GM21528 (cell line): ENCODE results near the gene EBF4.
A peak's percentile ranks its signal among the peaks of the same experiment; 100 is the strongest.

Experiments used
- ATAC-seq: cut with Tn5 transposase; IDR thresholded peaks from one replicate; pipeline ENCODE4 v1.9.1; 2021; ENCODE audit warnings: mild to moderate bottlenecking, moderate library complexity; ENCODE audit not compliant: unreplicated experiment, low FRiP score

The EBF4 gene

DNA sequence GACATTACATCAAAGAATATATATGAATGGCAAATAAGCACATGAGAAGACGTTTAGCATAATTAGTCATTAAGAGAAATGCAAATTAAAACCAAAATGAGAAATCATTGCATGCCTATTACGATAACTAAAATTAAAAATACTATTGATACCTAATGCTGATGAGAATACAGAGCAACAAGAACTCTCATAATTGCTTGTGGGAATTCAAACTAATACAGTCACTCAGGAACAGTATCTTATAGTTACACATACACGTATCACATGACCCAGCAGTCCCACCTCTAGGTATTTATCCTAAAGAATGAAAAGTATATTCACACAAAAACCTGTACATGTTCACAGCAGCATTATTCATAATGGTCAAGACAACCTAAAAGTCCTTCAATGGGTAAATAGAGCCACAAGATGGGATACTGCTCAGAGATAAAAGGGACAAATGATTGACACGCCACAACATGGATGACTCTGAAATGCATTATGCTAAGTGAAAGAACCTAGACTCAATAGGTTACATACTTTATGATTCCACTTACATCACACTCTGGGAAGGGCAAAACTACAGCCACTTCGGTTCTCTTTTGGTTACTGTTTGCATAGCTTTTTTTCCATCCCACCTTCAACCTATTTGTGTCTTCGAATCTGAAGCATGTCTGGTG, 91.5 kb downstream of the EBF4 start:
- ATAC-seq = no peak

DNA sequence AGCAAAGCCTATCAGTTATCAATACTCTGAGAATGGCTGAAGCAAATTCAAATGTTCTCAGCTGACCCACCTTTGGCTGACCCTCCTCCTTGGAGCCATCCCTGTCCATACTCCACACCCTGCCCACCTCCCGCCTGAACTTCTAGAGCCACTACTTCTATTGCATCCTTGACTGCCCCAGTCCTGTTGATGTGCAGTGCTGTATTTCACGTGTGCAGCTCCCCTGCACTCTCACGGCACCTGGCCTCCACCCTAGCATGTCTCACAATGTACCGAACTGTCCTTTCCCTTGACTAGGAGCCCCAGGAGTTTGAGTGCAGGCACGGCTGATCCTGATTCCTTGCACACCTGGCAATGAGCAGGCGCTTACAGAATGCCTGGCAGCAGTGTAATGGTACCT, 100.9 kb downstream of the EBF4 start:
- no peak for ATAC-seq

DNA sequence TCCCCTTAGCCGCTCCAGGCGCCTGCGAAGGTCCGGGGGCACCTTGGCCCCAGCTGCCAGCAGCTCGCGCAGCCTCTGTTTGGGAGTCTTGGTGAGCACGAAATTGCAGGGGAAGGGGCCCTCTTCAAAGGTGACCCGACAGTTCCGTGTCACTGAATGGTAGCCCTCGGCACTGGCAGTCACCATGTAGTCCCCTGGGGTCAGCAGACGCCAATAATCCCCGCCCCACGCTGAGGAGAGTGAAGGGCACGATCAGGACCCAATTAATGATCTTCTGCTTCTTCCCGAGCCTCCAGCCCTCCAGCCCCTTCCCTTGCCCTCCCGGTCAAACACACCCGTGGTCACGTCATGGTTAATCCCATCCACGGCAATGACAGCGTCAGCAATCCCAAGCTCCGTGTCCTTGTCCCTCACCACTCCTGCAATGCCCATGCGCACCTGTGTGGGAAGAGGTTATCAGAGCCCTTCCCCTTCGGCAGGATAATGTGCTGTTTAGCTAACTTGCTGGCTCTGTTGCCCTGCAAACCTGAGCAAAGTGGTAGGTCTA, 101.7 kb downstream of the EBF4 start:
- ATAC-seq = no peak

DNA sequence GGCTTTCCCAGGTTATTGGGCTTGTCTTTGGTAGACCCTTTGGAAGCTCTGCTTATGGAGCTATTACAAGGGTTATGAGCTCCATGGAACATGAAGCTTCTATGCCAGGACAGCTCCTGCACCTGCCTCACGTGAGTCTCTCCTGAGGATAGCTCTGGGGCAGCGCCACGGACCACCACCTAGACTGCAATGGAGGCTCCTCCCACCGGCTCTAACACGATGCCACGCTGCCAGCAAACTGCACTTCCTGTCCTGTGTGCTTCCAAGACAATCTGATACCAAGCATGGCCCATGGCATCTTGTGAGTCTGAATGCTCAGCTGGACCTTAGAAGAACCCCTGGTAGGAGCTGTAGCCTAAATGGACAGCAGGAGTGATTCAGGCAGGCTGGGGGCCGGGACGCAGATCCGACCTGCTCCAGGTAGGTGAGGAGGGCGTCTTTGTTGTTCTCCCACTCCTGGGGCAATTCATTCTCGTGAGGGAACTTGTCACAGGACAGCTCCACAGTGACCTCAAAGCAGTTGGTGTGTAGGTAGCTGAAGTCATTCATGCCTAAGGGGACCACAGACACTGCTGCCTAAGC, 102.4 kb downstream of the EBF4 start:
- no peak for ATAC-seq

DNA sequence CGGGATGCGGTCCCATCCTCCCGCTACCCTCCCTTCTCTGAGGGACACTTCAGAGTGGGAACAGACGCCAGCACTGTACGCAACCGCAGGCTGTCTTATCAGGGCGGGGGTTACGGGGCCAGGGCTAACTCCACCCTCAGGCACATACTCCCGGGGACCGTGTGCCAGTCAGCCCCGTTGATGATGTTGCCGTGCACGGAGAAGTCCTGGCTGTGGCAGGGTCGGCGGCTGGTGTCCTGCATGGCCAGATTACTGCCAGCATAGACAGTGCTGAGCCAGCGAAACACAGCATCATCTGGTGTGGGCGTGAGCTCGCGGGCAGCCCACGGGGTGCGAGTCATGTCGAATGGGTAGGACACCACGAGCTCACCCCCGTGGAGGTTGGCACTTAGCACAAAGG, 102.9 kb downstream of the EBF4 start:
- ATAC-seq = no peak

DNA sequence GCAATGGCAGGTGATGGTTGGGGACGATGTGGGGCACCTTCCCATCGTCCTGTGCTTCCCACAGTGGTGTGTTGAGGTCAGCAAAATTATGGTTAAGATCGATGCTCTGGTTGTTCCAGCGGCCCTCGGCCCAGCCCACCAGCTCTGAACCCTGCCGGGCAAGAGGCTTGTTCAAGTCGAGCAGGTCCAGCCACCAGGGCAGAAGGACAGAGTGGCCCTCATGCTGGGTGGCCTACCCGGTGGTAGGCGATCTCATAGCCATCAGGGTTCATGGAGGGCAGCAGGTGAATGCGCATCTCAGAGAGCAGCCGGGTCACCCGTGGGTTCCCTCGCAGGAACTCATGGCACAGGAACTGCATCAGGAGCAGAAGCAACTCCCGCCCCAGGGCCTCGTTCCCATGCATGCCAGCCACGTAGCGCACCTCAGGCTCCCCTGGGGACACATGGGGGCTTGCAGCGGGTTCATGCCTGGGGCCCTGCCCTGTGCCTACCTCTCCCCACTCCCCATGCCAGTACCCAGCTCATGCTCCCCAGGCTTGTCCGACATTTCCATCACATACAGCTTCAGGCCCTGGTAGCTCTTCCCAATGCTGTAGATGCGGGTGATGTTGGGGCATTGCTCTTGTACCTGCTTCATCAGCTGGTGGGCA, 103.6 kb downstream of the EBF4 start:
- no peak for ATAC-seq

DNA sequence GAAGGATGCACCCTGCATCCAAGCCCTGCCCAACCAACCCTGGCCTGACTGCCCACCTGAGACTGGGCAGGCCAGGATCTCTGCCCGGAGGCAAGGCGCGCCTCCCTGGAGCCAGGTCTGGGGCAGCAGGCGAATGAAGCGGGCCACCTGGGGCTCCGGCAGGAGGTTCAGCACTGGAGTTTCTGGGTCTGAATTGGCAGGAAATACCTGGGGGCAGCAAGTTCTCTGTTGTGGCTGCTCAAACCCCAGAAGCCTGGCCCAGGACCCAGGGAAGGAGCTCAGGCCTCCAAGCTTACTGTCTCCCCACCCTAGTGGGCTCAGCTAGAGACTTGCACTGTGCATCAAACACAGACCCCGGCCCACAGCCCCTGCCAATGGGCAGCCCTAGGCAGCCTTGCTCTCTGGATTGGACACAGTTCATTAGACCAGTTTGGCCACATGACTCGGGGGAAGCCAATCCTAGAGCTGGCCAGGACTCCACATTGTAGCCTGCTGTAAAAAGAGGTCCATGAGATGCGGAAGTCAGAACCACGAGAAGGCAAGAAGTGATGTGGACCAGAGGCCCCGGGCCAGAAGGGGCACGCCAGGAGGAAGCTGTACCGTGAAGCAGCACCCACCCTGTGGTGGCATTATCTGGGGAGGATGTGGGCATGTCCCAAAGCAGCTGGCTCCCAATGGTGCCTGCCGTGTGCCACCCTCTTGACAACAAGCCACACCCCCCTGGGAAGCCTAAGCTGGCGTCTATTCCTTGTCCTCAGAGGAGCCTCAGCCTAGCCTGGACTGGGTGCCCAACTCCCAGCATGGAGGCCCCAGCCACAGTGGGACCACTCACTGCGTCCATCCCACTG, 104.8 kb downstream of the EBF4 start:
- no peak for ATAC-seq

DNA sequence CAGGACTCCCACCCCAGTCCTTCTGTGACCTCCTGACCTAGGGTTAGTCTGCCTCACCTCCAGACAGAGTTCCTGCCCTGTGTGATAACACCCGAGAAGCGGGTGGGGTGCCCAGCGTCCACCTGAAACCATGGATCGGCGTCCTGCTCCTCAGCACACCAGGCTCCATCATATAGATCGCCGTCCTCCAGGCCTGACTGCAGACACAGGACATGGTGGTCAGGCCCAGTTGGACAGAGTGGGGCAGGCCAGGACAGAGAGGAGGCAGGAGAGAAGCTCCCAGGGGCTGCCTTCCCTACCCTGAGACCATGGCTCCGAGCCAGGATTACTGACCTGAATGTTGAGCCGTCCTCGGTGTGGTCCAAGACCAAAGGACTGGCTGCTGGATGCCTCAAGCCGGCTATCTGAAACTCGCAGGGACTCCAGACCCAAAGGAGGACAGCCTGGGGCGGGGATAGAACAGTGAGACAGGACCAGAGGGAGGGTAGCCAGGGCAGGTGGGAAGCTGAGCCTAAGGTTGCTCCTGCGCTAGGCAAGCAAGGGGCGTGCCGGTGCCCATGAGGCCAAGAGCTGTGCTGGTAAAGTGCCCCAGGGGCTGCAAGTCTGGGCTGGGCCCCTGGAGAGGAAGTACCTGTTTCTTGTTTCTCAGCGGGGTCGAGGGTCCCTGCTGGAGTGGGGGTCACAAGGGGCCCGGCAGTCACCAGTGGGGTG, 105.7 kb downstream of the EBF4 start:
- ATAC-seq = no peak

DNA sequence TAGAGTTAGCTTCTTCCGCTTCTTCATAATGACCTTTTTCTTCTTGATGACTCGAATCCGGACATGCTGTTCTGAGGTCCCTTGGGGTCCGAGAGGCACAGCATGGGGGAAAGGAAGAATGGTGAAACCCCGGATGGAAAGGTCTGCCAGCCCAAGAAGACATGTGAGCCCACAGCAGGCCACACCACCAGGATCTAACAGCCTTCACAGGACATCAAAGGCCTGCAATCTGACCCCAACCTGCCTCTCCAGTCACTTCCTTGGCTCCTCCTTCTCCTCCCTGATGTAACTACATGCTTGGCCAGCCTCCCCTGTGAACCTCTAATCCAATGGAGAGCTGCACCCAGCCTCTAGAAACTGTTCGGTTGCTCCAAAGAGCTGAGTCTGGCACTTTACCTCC, 106.2 kb downstream of the EBF4 start:
- ATAC-seq = no peak

DNA sequence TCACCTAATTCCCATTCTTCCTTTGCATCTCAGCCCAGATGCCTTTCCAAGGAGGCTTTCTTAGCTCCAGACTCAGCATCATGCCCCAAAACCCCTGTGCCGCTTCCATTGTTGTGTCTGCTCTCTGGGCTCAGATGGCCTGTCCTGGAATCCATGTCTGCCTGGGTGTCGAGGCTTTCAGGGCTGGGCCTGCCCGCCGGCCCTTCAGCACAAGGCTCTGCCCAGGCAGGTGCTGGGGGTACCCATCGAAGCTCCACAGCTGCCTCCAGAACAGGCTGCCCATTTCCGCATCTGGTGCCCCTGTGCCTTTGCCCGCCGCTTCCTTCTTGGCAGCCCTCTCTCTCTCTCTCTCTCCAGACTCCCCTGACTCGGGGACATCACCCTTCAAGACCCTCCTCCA, 106.7 kb downstream of the EBF4 start:
- ATAC-seq = no peak

DNA sequence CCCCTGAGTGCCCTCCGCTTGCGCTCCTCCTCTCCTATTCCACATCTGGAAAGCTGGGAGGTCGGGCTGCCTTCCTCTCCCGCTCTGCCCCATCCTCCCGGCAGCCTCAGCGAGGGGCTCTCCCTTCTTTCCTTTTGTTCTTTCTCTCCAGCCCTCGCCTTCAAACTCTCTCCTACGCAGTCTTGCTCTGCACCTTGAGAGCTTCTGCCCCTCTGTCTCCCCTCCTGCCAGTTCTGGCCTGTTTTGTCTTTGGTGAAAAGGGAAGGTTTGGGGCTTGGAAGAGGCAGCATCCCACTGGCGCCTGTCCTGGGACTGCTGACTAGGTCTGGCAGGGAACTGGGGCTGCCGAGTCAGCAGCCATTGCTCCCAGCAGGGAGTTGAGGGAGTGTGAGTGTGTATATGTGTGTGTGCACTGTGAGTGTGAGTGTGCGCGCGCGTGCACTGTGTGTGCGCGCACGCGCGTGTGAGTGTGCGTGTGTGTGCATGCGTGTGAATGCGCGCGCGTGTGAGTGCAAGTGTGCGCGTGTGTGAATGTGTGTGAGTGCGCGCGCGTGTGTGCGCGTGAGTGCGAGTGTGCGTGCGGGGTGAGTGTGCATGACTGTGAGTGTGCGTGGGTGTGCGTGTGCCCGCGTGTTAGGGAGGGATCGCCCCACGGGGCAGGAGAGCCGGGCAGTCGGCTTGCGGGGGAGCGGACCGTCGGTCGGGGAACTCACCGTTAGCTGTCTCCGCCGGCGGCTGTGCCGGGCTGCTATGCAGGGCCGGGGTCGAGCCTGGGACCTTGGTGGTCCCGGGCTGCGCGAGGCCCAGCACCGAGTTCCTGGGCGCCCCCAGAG, 107.3 kb downstream of the EBF4 start:
- no peak for ATAC-seq

DNA sequence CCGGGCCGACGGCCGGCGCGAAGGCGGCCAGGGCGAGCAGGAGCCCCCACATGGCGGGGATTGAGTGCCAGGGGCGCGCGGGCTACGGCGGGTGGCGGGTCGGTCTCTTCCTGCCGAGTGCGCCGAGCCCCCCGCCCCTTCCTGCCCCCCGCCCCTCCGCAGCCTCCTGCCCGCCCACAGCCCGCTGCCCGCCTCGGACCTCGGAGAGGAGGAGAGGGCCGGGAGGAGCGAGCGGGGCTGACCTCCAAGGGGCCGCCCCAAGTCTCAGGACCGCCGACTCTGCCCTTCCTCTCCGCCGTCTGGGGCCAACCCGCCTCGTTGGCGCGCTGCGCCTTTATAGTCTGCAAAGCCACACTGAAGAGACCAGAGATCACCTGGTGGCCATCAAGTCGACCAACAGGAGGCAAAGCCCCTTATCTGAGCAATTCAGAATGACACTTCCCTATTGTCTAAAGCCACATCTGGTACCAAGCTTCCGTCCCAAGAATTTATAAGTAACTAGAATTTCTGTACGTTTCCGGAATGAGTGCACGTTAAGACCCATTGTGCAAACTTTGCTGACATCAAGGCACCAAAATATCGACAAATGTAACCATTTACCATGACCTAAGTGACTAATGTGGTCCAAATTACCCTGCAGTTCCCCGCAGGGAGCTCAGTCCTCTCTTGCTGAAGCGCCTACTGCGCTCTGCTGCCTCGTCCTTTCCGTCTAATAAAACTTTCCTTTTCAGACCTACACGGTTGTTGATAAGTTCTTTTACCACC, 108.1 kb downstream of the EBF4 start, which contains the start of gene CPXM1:
Gene CPXM1 (minus strand): TSS at position 107 of the 765 bp plus-strand sequence. CDS start 55 bp downstream, at position 52.
- peak; percentile 57 for ATAC-seq

DNA sequence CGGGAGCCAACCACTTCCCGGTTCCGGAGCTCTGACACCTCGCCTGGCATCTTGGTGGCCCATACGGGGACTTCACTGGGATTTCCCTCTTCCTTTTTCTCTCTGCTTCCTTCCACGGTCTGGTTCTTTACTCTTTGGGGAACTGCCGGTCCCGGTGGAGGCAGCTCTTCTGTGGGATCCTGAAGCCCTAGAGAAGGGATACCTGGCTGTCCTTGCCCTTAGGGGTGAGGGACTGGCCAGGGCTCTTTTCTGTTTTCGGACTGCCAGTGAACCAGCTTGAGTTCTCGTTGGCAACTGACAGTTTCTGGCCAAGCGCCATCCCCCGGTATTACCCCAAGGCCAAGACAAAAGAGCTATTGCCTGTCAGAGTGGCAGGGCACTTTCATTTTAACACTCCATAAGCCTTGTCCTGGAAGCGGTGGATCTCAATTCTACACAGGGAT, 108.7 kb downstream of the EBF4 start:
- ATAC-seq = peak; percentile 24

DNA sequence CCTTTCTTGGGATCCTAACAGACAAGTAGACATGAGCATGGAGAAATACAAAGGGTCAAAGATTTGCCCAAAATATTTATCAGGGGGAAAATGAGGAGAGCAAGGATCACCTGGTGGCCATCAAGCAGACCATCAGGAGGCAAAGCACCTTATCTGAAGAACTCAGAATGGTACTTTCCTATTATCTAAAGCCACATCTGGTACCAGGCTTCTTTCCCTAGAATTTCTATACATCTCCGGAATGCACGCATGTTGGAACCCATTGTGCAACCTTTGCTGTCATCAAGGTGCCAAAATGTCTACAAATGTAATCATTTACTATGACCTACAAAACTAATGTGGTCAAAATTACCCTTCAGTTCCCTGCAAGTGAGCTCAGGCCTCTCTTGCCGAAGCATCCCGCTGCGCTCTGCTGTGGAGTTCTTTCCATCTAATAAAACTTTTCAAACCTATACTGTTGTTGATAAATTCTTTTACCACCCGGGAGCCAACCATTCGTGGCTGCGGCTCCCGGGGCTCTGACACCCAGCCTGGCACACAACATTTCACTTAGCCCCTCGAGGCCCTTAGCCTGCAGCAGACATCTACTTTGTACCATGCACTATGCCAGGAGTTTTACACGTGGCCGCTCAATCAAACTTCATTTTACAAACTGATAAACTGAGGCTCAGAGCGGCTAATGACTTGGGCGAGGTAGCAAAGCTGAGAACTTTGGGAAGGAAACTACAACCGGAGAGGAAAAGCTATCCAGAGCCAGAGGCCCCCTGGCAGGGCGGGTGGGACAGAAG, 111.7 kb downstream of the EBF4 start:
- no peak for ATAC-seq

DNA sequence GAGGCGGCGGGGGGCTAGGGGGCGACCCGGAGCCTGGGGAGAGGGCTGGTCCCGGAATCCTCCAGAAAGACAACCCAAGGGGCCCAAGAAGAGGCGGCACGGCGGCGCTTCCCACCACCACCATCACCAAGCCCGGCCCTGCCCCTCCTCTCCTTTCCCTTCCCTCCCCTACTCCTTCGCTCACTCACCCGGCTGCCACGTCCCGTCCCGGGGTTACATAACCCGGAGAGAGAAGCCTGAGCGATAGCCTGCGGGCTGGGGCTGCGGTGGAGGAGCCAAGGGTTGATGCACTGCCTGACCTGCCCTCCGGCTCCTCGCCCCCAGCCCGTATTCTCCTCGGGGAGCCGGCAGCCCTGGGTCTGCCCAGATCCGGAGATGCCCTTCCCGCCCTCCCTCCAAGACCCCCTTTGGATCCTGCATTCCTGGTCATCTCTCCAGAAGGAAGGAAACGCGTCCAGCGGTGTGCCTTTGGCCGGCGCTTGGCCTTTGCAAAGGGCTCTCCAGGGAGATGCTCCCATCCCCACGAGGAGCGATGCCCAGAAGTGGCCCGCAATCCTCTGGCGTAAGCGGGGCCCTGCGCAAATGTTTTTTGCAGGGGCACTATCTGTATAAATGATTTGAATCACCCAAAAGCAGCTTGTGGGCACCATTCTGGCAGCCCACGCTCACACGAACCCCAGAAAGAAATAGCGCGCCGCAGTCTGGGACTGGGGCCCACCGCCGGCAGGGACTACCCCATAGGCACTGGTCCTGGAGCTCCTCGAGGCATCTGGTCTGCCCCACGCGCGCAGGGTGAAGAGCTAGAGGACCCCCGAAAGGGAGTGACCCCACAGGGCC, 112.5 kb downstream of the EBF4 start:
- no peak for ATAC-seq

DNA sequence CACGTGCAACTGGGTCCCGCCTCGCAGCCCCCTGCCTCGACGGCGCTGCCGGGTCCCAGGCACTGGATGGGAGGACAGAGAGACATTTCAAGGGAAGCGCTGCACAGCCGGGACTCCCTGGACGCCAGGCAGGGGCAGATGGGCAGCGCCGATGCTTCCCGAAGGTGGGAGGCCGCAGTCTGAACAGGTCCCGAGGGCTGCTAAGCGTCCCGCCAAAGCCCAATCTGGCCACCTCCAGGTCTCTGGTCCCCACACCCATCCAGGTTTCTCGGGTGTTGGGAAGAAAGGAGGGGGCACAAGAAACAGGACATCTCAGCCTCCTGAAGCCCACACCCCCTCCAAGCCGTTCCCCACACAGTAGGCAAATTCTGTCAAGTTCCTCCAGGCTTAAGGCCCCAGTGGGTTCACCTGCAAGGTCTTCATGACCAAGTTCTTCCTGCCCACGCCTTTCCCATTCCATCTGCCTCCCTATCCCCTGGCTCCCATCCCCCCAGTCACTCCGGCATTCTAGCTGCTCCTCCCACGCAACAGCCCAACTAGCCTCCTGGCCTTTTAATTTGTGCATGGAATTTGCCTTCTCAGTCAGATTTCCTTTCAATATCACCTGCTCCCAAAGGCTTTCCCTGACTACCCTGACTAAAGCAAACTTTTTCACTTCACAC, 113.2 kb downstream of the EBF4 start:
- ATAC-seq = no peak
